GM23338 (cell line): ENCODE results near the gene CABYR. TPM values are rescaled to one million over a fixed set of nuclear protein-coding genes. Genes with fewer than 3 reads are reported as not detected.

Source experiments
- ATAC-seq: fragments of 200-7000 bp; cut with Tn5 transposase; 3 replicates; pipeline ENCODE4 v1.9.1; 2020
- DNase-seq: peaks from one replicate; pipeline ENCODE4 v3.0.0-alpha.2; 2015; ENCODE audit warnings: low spot score
- H2AFZ ChIP-seq: fragments of 200-600 bp; sonication (generic); 2 replicates; pipeline ENCODE4 v1.8.0; 2016; ENCODE audit warnings: antibody characterized with exemption, mild to moderate bottlenecking, moderate library complexity
- H3F3A ChIP-seq: fragments of 200-600 bp; sonication (generic); replicated peaks from 2 replicates; pipeline ENCODE4 v1.8.0; 2017; ENCODE audit warnings: antibody characterized with exemption, mixed run types, low read depth
- H3K27ac ChIP-seq: fragments of 200-600 bp; sonication (generic); 2 replicates; pipeline ENCODE4 v1.6.1; 2016; ENCODE audit warnings: low read depth
- H3K27me3 ChIP-seq: fragments of 200-600 bp; sonication (generic); 2 replicates; pipeline ENCODE4 v1.8.0; 2016; ENCODE audit warnings: mild to moderate bottlenecking, mixed run types, moderate library complexity; ENCODE audit not compliant: insufficient read depth
- H3K36me3 ChIP-seq: fragments of 200-600 bp; sonication (generic); 2 replicates; pipeline ENCODE4 v1.8.0; 2016; ENCODE audit warnings: mild to moderate bottlenecking; ENCODE audit not compliant: insufficient read depth
- H3K4me1 ChIP-seq: fragments of 200-600 bp; sonication (generic); 2 replicates; pipeline ENCODE4 v1.8.0; 2016; ENCODE audit warnings: mild to moderate bottlenecking, moderate library complexity; ENCODE audit not compliant: insufficient read depth
- H3K4me2 ChIP-seq: fragments of 200-600 bp; sonication (generic); 2 replicates; pipeline ENCODE4 v1.7.1; 2017; ENCODE audit warnings: mixed run types
- H3K4me3 ChIP-seq: fragments of 200-600 bp; sonication (generic); 2 replicates; pipeline ENCODE4 v1.6.1; 2016; ENCODE audit warnings: mixed run types
- H3K79me2 ChIP-seq: fragments of 200-600 bp; sonication (generic); replicated peaks from 2 replicates; pipeline ENCODE4 v1.8.0; 2017; ENCODE audit warnings: mild to moderate bottlenecking; ENCODE audit not compliant: insufficient read depth
- H3K9me2 ChIP-seq: fragments of 200-600 bp; sonication (generic); 2 replicates; pipeline ENCODE4 v1.8.0; 2017; ENCODE audit not compliant: insufficient read depth
- H4K20me1 ChIP-seq: fragments of 200-600 bp; sonication (generic); replicated peaks from 2 replicates; pipeline ENCODE4 v1.8.0; 2017; ENCODE audit warnings: mild to moderate bottlenecking; ENCODE audit not compliant: insufficient read depth
- H3K27ac Mint-ChIP-seq: 2 replicates; pipeline ENCODE4 v1.8.0; 2020; ENCODE audit warnings: inconsistent platforms, mild to moderate bottlenecking, moderate library complexity, mixed read lengths
- H3K27me3 Mint-ChIP-seq: 3 replicates; pipeline ENCODE4 v1.8.0; 2022; ENCODE audit warnings: low read depth, mild to moderate bottlenecking, moderate library complexity, mixed read lengths, inconsistent platforms; ENCODE audit not compliant: insufficient read depth, poor library complexity
- H3K36me3 Mint-ChIP-seq: 3 replicates; pipeline ENCODE4 v1.8.0; 2021; ENCODE audit warnings: low read depth, mild to moderate bottlenecking, inconsistent platforms, moderate library complexity, mixed read lengths
- H3K4me1 Mint-ChIP-seq: 3 replicates; pipeline ENCODE4 v1.8.0; 2020; ENCODE audit warnings: mild to moderate bottlenecking, inconsistent platforms, mixed read lengths
- H3K4me3 Mint-ChIP-seq: 3 replicates; pipeline ENCODE4 v1.8.0; 2021; ENCODE audit warnings: moderate library complexity, mild to moderate bottlenecking, inconsistent platforms, mixed read lengths
- H3K9me3 Mint-ChIP-seq: 3 replicates; pipeline ENCODE4 v1.8.0; 2020; ENCODE audit warnings: moderate library complexity, mild to moderate bottlenecking, inconsistent platforms, mixed read lengths
- CREB1 ChIP-seq: fragments of 250-450 bp; sonication (Bioruptor Pico); IDR thresholded peaks from 2 replicates; pipeline ENCODE4 v1.5.0; 2020; ENCODE audit warnings: low read depth, mild to moderate bottlenecking, moderate library complexity
- EZH2 ChIP-seq: fragments of 200-600 bp; sonication (generic); IDR thresholded peaks from one replicate; pipeline ENCODE4 v1.8.0; 2017; ENCODE audit warnings: antibody characterized with exemption, mild to moderate bottlenecking, low read depth; ENCODE audit not compliant: unreplicated experiment
- EZH2phosphoT487 ChIP-seq: fragments of 200-600 bp; sonication (generic); IDR thresholded peaks from one replicate; pipeline ENCODE4 v1.8.1; 2018; ENCODE audit warnings: antibody characterized with exemption; ENCODE audit not compliant: unreplicated experiment
- JUNB ChIP-seq: IDR thresholded peaks from one replicate; pipeline ENCODE4 v1.6.1; 2016; ENCODE audit warnings: antibody characterized with exemption; ENCODE audit not compliant: unreplicated experiment
- NANOG ChIP-seq: IDR thresholded peaks from 2 replicates; pipeline ENCODE4 v1.6.1; 2016; ENCODE audit warnings: antibody characterized with exemption, borderline replicate concordance
- POLR2AphosphoS5 ChIP-seq: IDR thresholded peaks from 2 replicates; pipeline ENCODE4 v1.6.1; 2016; ENCODE audit warnings: antibody characterized with exemption, low read depth
- REST ChIP-seq: IDR thresholded peaks from one replicate; pipeline ENCODE4 v1.6.1; 2018; ENCODE audit warnings: antibody characterized with exemption; ENCODE audit not compliant: unreplicated experiment
- STAT1 ChIP-seq: IDR thresholded peaks from one replicate; pipeline ENCODE4 v1.6.1; 2016; ENCODE audit warnings: antibody characterized with exemption; ENCODE audit not compliant: unreplicated experiment
- ZNF114 ChIP-seq: fragments of 250-450 bp; sonication (Bioruptor Pico); IDR thresholded peaks from 2 replicates; pipeline ENCODE4 v1.5.0; 2020; ENCODE audit warnings: mild to moderate bottlenecking, moderate library complexity
- ZNF331 ChIP-seq: fragments of 250-450 bp; sonication (Bioruptor Pico); IDR thresholded peaks from 2 replicates; pipeline ENCODE4 v1.5.0; 2020; ENCODE audit warnings: low read depth, mild to moderate bottlenecking, moderate library complexity
- polyA plus RNA-seq: library from polyadenylated mRNA; unstranded; fragments of >200 nt; fragmentation: Nextera tagmentation; extraction: Ambion mirVana; gene quantifications from 2 replicates; pipeline ENCODE4 v1.2.1, GENCODE V29; 2016
- total RNA-seq: library from RNA; depleted of rRNA; stranded (reverse); fragments of >200 nt; shearing (Covaris generic); gene quantifications from 2 replicates; pipeline ENCODE4 v1.2.3, GENCODE V29; 2014
- TF ChIP-seq, protein P1 (sequence below): fragments of 250-450 bp; sonication (Bioruptor Pico); IDR thresholded peaks from 2 replicates; pipeline ENCODE4 v1.5.0; 2020; ENCODE audit warnings: mild to moderate bottlenecking, moderate library complexity
- TF ChIP-seq, protein P2 (sequence below), 2 experiments: fragments of 200-600 bp in 1 of 2; sonication (generic) in 1 of 2; conservative IDR thresholded peaks; 2 replicates each; pipeline versions ENCODE4 v1.5.1 to v1.6.1; 2016 to 2017; ENCODE audit warnings: antibody characterized with exemption in 2 of 2, low read depth in 2 of 2, mild to moderate bottlenecking in 2 of 2, moderate library complexity in 1 of 2
- TF ChIP-seq, protein P3 (sequence below): IDR thresholded peaks from 2 replicates; pipeline ENCODE4 v1.6.1; 2016; ENCODE audit warnings: antibody characterized with exemption

CABYR gene
- total and polyA plus RNA-seq, 2 experiments from 2014 or later: 24.0 to 48.4 TPM

DNA sequence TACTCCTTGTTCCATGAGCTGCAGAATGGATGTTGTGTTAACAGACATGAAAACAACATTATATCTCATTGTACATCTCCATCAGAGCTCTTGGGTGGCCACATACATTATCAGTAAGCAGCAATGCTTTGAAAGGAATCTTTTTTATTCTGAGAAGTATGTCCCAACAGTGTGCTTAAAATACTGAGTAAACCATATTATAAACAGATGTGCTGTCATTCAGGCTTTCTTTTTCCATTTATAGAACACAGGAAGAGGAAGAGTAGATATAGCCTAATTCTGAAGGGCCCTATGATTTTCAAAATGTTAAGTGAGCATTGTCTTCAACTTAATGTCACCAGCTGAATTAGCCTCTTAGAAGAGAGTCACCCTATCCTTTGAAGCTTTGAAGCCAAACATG is 44.3 kb upstream of the CABYR start:
- H3K4me1 Mint-ChIP-seq: no peaks in the 10 kb centered on the region
- no peak overlapping the region for H3K4me3 Mint-ChIP-seq
- ATAC-seq: no peak

More for the DNA sequence above, 44.3 kb upstream of the CABYR start:
- H3K27me3 ChIP-seq: no peaks in the 10 kb centered on the region
- H3K27me3 Mint-ChIP-seq: peaks cover 1% of the 10 kb centered on the region
- H4K20me1 ChIP-seq: no peaks in the 10 kb centered on the region
- no peak overlapping the region for H3K27ac ChIP-seq
- H3F3A ChIP-seq: peaks cover 4% of the 10 kb centered on the region; the same call in 1 of the 2 replicates
- peaks cover 10% of the 10 kb centered on the region for H3K36me3 ChIP-seq
- H3K4me3 ChIP-seq: no peak overlapping the region
- no peak overlapping the region for H3K4me2 ChIP-seq
- no peak for DNase-seq
- H3K36me3 Mint-ChIP-seq: peaks cover 28% of the 10 kb centered on the region
- no peak overlapping the region for H3K27ac Mint-ChIP-seq
- H3K79me2 ChIP-seq: peaks cover 8% of the 10 kb centered on the region; the same call in 1 of the 2 replicates
- no peaks in the 10 kb centered on the region for H3K4me1 ChIP-seq
- no peak for TF ChIP-seq NANOG
- TF ChIP-seq REST: no peak
- TF ChIP-seq ZNF331 (CRISPR knock-in tag): no peak
- TF ChIP-seq STAT1: no peak
- no peak for TF ChIP-seq EZH2phosphoT487
- TF ChIP-seq, protein P1, sequence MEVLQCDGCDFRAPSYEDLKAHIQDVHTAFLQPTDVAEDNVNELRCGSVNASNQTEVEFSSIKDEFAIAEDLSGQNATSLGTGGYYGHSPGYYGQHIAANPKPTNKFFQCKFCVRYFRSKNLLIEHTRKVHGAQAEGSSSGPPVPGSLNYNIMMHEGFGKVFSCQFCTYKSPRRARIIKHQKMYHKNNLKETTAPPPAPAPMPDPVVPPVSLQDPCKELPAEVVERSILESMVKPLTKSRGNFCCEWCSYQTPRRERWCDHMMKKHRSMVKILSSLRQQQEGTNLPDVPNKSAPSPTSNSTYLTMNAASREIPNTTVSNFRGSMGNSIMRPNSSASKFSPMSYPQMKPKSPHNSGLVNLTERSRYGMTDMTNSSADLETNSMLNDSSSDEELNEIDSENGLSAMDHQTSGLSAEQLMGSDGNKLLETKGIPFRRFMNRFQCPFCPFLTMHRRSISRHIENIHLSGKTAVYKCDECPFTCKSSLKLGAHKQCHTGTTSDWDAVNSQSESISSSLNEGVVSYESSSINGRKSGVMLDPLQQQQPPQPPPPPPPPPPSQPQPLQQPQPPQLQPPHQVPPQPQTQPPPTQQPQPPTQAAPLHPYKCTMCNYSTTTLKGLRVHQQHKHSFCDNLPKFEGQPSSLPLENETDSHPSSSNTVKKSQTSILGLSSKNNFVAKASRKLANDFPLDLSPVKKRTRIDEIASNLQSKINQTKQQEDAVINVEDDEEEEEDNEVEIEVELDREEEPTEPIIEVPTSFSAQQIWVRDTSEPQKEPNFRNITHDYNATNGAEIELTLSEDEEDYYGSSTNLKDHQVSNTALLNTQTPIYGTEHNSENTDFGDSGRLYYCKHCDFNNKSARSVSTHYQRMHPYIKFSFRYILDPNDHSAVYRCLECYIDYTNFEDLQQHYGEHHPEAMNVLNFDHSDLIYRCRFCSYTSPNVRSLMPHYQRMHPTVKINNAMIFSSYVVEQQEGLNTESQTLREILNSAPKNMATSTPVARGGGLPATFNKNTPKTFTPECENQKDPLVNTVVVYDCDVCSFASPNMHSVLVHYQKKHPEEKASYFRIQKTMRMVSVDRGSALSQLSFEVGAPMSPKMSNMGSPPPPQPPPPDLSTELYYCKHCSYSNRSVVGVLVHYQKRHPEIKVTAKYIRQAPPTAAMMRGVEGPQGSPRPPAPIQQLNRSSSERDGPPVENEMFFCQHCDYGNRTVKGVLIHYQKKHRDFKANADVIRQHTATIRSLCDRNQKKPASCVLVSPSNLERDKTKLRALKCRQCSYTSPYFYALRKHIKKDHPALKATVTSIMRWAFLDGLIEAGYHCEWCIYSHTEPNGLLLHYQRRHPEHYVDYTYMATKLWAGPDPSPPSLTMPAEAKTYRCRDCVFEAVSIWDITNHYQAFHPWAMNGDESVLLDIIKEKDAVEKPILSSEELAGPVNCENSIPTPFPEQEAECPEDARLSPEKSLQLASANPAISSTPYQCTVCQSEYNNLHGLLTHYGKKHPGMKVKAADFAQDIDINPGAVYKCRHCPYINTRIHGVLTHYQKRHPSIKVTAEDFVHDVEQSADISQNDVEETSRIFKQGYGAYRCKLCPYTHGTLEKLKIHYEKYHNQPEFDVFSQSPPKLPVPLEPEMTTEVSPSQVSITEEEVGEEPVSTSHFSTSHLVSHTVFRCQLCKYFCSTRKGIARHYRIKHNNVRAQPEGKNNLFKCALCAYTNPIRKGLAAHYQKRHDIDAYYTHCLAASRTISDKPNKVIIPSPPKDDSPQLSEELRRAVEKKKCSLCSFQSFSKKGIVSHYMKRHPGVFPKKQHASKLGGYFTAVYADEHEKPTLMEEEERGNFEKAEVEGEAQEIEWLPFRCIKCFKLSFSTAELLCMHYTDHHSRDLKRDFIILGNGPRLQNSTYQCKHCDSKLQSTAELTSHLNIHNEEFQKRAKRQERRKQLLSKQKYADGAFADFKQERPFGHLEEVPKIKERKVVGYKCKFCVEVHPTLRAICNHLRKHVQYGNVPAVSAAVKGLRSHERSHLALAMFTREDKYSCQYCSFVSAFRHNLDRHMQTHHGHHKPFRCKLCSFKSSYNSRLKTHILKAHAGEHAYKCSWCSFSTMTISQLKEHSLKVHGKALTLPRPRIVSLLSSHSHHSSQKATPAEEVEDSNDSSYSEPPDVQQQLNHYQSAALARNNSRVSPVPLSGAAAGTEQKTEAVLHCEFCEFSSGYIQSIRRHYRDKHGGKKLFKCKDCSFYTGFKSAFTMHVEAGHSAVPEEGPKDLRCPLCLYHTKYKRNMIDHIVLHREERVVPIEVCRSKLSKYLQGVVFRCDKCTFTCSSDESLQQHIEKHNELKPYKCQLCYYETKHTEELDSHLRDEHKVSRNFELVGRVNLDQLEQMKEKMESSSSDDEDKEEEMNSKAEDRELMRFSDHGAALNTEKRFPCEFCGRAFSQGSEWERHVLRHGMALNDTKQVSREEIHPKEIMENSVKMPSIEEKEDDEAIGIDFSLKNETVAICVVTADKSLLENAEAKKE: no peak
- no peak for TF ChIP-seq ZNF114
- TF ChIP-seq, protein P2, sequence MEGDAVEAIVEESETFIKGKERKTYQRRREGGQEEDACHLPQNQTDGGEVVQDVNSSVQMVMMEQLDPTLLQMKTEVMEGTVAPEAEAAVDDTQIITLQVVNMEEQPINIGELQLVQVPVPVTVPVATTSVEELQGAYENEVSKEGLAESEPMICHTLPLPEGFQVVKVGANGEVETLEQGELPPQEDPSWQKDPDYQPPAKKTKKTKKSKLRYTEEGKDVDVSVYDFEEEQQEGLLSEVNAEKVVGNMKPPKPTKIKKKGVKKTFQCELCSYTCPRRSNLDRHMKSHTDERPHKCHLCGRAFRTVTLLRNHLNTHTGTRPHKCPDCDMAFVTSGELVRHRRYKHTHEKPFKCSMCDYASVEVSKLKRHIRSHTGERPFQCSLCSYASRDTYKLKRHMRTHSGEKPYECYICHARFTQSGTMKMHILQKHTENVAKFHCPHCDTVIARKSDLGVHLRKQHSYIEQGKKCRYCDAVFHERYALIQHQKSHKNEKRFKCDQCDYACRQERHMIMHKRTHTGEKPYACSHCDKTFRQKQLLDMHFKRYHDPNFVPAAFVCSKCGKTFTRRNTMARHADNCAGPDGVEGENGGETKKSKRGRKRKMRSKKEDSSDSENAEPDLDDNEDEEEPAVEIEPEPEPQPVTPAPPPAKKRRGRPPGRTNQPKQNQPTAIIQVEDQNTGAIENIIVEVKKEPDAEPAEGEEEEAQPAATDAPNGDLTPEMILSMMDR (conservative IDR thresholded peaks at IDR 0.05; ENCODE audit: low read depth in 2 of 2): no peak
- TF ChIP-seq CREB1: no peak
- TF ChIP-seq JUNB: no peak
- no peak for TF ChIP-seq EZH2
- no peak for TF ChIP-seq POLR2AphosphoS5
- TF ChIP-seq, protein P3, sequence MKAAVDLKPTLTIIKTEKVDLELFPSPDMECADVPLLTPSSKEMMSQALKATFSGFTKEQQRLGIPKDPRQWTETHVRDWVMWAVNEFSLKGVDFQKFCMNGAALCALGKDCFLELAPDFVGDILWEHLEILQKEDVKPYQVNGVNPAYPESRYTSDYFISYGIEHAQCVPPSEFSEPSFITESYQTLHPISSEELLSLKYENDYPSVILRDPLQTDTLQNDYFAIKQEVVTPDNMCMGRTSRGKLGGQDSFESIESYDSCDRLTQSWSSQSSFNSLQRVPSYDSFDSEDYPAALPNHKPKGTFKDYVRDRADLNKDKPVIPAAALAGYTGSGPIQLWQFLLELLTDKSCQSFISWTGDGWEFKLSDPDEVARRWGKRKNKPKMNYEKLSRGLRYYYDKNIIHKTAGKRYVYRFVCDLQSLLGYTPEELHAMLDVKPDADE: no peak
- H2AFZ ChIP-seq: no peak overlapping the region
- H3K9me2 ChIP-seq: no peaks in the 10 kb centered on the region
- H3K9me3 Mint-ChIP-seq: peaks cover 10% of the 10 kb centered on the region; the same call in 2 of the 3 replicates
